ENCODE data around the gene HIVEP3.
A peak's percentile ranks its signal among the peaks of the same experiment; 100 is the strongest.

Gene HIVEP3

GRCh38 chr1:41571041-41571440, 347.7 kb downstream of the HIVEP3 start (continued):
- TF ChIP-seq GLI4 (tag by site-specific recombination; IDR thresholded peaks at IDR 0.05): no peak
- TF ChIP-seq MZF1 (tag by site-specific recombination; IDR thresholded peaks at IDR 0.05; ENCODE audit: borderline replicate concordance): no peak
- no peak for TF ChIP-seq ZNF624 (tag by site-specific recombination; IDR thresholded peaks at IDR 0.05)
- TF ChIP-seq ZNF560 (tag by site-specific recombination; IDR thresholded peaks at IDR 0.05; ENCODE audit: borderline replicate concordance): no peak

GRCh38 chr1:41568204-41568603, 350.5 kb downstream of the HIVEP3 start:
- POLR2A ChIA-PET: no interaction called here
- no peaks in the 10 kb centered on the region for H3K36me3 ChIP-seq (ENCODE audit: control insufficient read depth in 2 of 2, insufficient read depth in 1 of 2, low read length in 2 of 2)
- H3K4me1 ChIP-seq (ENCODE audit: control insufficient read depth, insufficient read depth, low read length): no peaks in the 10 kb centered on the region
- H3K9me3 ChIP-seq (ENCODE audit: control insufficient read depth, insufficient read depth, low read depth, low read length): no peaks in the 10 kb centered on the region
- CTCF ChIA-PET: interaction anchor here (0.6 kb wide), 1 partner anchor 153 kb away, joined by 3 read pairs; no protein-coding TSS in a partner anchor
- TF ChIP-seq ZNF623 (tag by site-specific recombination; IDR thresholded peaks at IDR 0.05): peak; percentile 91
- TF ChIP-seq ZNF791 (tag by site-specific recombination; IDR thresholded peaks at IDR 0.05): no peak
- H3K27ac ChIP-seq (ENCODE audit: extremely low read depth, low read depth, low read length): no peak overlapping the region
- no peak overlapping the region for H3K4me3 ChIP-seq (ENCODE audit: low read depth, low read length)

- H3K36me3 ChIP-seq (ENCODE audit: control insufficient read depth in 2 of 2, insufficient read depth in 1 of 2, low read length in 2 of 2): no peaks in the 10 kb centered on the region
- H3K27ac ChIP-seq (ENCODE audit: extremely low read depth, low read depth, low read length): no peak overlapping the region
- ChIA-PET POLR2A (no interaction called here), CTCF (interaction anchor here (0.6 kb wide), 1 partner anchor 12 kb away, joined by 4 read pairs; no protein-coding TSS in a partner anchor)
- H3K9me3 ChIP-seq (ENCODE audit: control insufficient read depth, insufficient read depth, low read depth, low read length): no peaks in the 10 kb centered on the region
- TF ChIP-seq ZNF600 (tag by site-specific recombination; IDR thresholded peaks at IDR 0.05) (no peak), TRIM28 (IDR thresholded peaks at IDR 0.05; ENCODE audit: borderline replicate concordance, low read length) (no peak), TCF7L2 (IDR thresholded peaks at IDR 0.05; ENCODE audit: borderline replicate concordance, low read depth, low read length) (no peak), ZNF239 (tag by site-specific recombination; IDR thresholded peaks at IDR 0.05) (no peak), GLI2 (tag by site-specific recombination; IDR thresholded peaks at IDR 0.05; ENCODE audit: borderline replicate concordance, low read depth) (no peak), MZF1 (tag by site-specific recombination; IDR thresholded peaks at IDR 0.05; ENCODE audit: borderline replicate concordance) (no peak), ZNF624 (tag by site-specific recombination; IDR thresholded peaks at IDR 0.05) (no peak), SALL2 (tag by site-specific recombination; IDR thresholded peaks at IDR 0.05; ENCODE audit: borderline replicate concordance) (no peak), PATZ1 (tag by site-specific recombination; IDR thresholded peaks at IDR 0.05) (no peak), ZNF658 (tag by site-specific recombination; IDR thresholded peaks at IDR 0.05) (no peak), ZFHX2 (tag by site-specific recombination; conservative IDR thresholded peaks at IDR 0.05) (no peak), ZNF138 (tag by site-specific recombination; IDR thresholded peaks at IDR 0.05; ENCODE audit: borderline replicate concordance) (no peak), ZEB2 (tag by site-specific recombination; IDR thresholded peaks at IDR 0.05) (no peak), ZNF23 (tag by site-specific recombination; IDR thresholded peaks at IDR 0.05; ENCODE audit: borderline replicate concordance) (no peak), ZBTB11 (tag by site-specific recombination; conservative IDR thresholded peaks at IDR 0.05; ENCODE audit: low read depth) (no peak), ZNF561 (tag by site-specific recombination; IDR thresholded peaks at IDR 0.05; ENCODE audit: borderline replicate concordance) (no peak), ZNF10 (tag by site-specific recombination; IDR thresholded peaks at IDR 0.05) (no peak)
- no peaks in the 10 kb centered on the region for H3K4me1 ChIP-seq (ENCODE audit: control insufficient read depth, insufficient read depth, low read length)
- no peak overlapping the region for H3K4me3 ChIP-seq (ENCODE audit: low read depth, low read length)
Observed at GRCh38 chr1:41566969-41567368, 351.8 kb downstream of the HIVEP3 start.

Data from HEK293 (cell line).